ENCODE measurements around the gene MAP3K4. TPM values are rescaled to one million over a fixed set of nuclear protein-coding genes. Genes with fewer than 3 reads are reported as not detected.

Gene MAP3K4
- total RNA-seq, 1 experiment from 2014 or later, result 37.1 TPM

DNA sequence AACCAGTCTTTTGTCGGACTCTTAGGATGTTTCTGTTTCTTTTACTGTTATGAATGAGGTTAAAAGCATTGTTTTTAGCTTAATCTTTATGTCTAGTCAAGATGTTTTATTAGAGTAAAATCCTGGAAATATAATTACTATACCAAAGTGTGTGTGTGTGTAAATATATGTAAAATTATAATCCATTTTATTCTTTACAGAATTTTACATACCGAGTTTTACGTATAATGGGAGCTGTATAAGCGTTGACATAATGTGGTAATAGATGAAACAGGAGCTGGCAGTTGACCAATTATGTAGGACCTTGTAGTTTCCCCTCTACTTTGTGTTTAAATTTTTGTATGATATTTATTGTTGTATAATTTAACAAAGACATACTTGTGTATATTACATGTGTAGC, 16.7 kb downstream of the MAP3K4 start:
- H3K4me3 ChIP-seq (ENCODE audit: low read depth, low read length, poor library complexity, severe bottlenecking), result no peak overlapping the region

DNA sequence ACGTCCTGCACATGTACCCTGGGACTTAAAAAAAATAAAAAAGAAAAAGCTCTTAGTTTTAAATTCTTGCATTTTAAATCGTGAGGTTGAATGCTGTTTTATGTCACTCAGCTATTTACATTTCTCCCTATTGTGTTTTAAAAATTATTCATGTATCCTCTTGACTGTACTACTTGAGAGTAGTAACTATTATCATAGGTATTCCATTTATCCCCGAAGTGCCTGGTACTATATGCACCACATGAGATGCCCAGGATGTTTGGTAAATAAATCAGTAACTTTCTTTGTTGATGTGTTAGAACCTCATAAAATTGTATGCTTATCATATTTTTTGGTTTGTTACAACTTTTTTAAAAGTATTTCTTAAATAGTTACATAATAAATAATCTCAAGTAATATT, 18.4 kb downstream of the MAP3K4 start:
- POLR2A ChIA-PET (ENCODE audit: low non-redundant PET), result no interaction called here

More for the DNA sequence above, 16.7 kb downstream of the MAP3K4 start:
- CTCF ChIA-PET, result no interaction called here
- POLR2A ChIA-PET (ENCODE audit: low non-redundant PET), result no interaction called here
- Histone ChIP-seq H3K4me1 (ENCODE audit: insufficient read depth, low read length, poor library complexity, severe bottlenecking) (peaks cover 14% of the 10 kb centered on the region), H3K27ac (ENCODE audit: low read depth, low read length, poor library complexity, severe bottlenecking) (no peak overlapping the region), H3K36me3 (ENCODE audit: insufficient read depth, low read length, poor library complexity, severe bottlenecking) (no peaks in the 10 kb centered on the region), H3K9me3 (ENCODE audit: low read depth, low read length, poor library complexity, severe bottlenecking) (no peaks in the 10 kb centered on the region), H3K27me3 (replicated peaks; ENCODE audit: insufficient read depth, low read depth, low read length, poor library complexity) (no peaks in the 10 kb centered on the region)
- intact Hi-C loops (cut with micrococcal nuclease; ENCODE audit: unreplicated experiment), result no loop called here
- TF ChIP-seq EZH2 (IDR thresholded peaks at IDR 0.05; ENCODE audit: borderline replicate concordance, low read depth, low read length, poor library complexity, severe bottlenecking), result no peak
- TF ChIP-seq, protein P1, sequence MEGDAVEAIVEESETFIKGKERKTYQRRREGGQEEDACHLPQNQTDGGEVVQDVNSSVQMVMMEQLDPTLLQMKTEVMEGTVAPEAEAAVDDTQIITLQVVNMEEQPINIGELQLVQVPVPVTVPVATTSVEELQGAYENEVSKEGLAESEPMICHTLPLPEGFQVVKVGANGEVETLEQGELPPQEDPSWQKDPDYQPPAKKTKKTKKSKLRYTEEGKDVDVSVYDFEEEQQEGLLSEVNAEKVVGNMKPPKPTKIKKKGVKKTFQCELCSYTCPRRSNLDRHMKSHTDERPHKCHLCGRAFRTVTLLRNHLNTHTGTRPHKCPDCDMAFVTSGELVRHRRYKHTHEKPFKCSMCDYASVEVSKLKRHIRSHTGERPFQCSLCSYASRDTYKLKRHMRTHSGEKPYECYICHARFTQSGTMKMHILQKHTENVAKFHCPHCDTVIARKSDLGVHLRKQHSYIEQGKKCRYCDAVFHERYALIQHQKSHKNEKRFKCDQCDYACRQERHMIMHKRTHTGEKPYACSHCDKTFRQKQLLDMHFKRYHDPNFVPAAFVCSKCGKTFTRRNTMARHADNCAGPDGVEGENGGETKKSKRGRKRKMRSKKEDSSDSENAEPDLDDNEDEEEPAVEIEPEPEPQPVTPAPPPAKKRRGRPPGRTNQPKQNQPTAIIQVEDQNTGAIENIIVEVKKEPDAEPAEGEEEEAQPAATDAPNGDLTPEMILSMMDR (conservative IDR thresholded peaks at IDR 0.05; ENCODE audit: low read depth, low read length), result no peak
- no peak for DNase-seq (ENCODE audit: low spot score)
- BruUV-seq (replicated peaks), result no TSS peak

DNA sequence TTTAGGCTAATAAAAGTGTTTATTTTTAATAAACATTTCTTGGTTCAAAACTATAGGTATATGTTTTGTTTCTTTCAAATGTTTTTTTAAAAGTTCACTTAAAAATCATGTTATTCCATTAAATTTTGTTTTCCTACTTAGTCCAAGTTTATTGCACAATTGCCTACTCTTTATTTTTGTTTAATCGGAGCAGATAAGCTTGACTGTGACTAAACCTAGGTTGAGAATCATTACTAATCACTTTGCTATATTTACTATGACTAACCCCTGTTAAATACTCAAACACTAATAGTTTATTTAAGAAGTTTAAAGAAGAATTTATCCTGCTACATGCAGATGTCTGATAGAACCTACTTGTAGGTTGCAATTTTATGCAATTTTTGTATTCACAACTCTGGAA, 18.8 kb downstream of the MAP3K4 start:
- TF ChIP-seq, protein P1 (conservative IDR thresholded peaks at IDR 0.05; ENCODE audit: low read depth, low read length), result no peak
- no peak for TF ChIP-seq EZH2 (IDR thresholded peaks at IDR 0.05; ENCODE audit: borderline replicate concordance, low read depth, low read length, poor library complexity, severe bottlenecking)

More for the DNA sequence above, 18.4 kb downstream of the MAP3K4 start:
- CTCF ChIA-PET, result no interaction called here
- Histone ChIP-seq H3K4me3 (ENCODE audit: low read depth, low read length, poor library complexity, severe bottlenecking) (no peak overlapping the region), H3K27me3 (replicated peaks; ENCODE audit: insufficient read depth, low read depth, low read length, poor library complexity) (no peaks in the 10 kb centered on the region), H3K9me3 (ENCODE audit: low read depth, low read length, poor library complexity, severe bottlenecking) (no peaks in the 10 kb centered on the region), H3K36me3 (ENCODE audit: insufficient read depth, low read length, poor library complexity, severe bottlenecking) (no peaks in the 10 kb centered on the region), H3K27ac (ENCODE audit: low read depth, low read length, poor library complexity, severe bottlenecking) (no peak overlapping the region), H3K4me1 (ENCODE audit: insufficient read depth, low read length, poor library complexity, severe bottlenecking) (peaks cover 14% of the 10 kb centered on the region)
- BruUV-seq (replicated peaks), result no TSS peak
- intact Hi-C loops (cut with micrococcal nuclease; ENCODE audit: unreplicated experiment), result no loop called here
- no peak for DNase-seq (ENCODE audit: low spot score)
- TF ChIP-seq EZH2 (IDR thresholded peaks at IDR 0.05; ENCODE audit: borderline replicate concordance, low read depth, low read length, poor library complexity, severe bottlenecking), result no peak
- TF ChIP-seq, protein P1 (conservative IDR thresholded peaks at IDR 0.05; ENCODE audit: low read depth, low read length), result no peak

More for the DNA sequence above, 18.8 kb downstream of the MAP3K4 start:
- Histone ChIP-seq H3K36me3 (ENCODE audit: insufficient read depth, low read length, poor library complexity, severe bottlenecking) (no peaks in the 10 kb centered on the region), H3K4me1 (ENCODE audit: insufficient read depth, low read length, poor library complexity, severe bottlenecking) (peaks cover 14% of the 10 kb centered on the region), H3K9me3 (ENCODE audit: low read depth, low read length, poor library complexity, severe bottlenecking) (no peaks in the 10 kb centered on the region), H3K27ac (ENCODE audit: low read depth, low read length, poor library complexity, severe bottlenecking) (no peak overlapping the region), H3K27me3 (replicated peaks; ENCODE audit: insufficient read depth, low read depth, low read length, poor library complexity) (no peaks in the 10 kb centered on the region), H3K4me3 (ENCODE audit: low read depth, low read length, poor library complexity, severe bottlenecking) (no peak overlapping the region)
- BruUV-seq (replicated peaks), result no TSS peak
- ChIA-PET POLR2A (ENCODE audit: low non-redundant PET) (no interaction called here), CTCF (no interaction called here)
- intact Hi-C loops (cut with micrococcal nuclease; ENCODE audit: unreplicated experiment), result no loop called here
- no peak for DNase-seq (ENCODE audit: low spot score)

Data from A673 (cell line).